WTC11 (cell line): ENCODE data around the gene LINC00632. TPM values are rescaled to one million over a fixed set of nuclear protein-coding genes. Genes with fewer than 3 reads are reported as not detected.

ENCODE experiments used
- ATAC-seq: fragments of 200-7000 bp; cut with Tn5 transposase; 2 replicates; pipeline ENCODE4 v1.10.0; 2021; ENCODE audit warnings: mild to moderate bottlenecking, moderate library complexity
- CTCF ChIA-PET: fragments of 300-600 bp; sonication (Branson Sonifier 250); formaldehyde crosslinking; loops from one replicate; lab custom pipeline; 2021; ENCODE audit warnings: antibody characterized with exemption; lab: Charles Lee
- POLR2A ChIA-PET: fragments of 350-600 bp; sonication (Branson Sonifier 250); formaldehyde crosslinking; loops from one replicate; lab custom pipeline; 2021; ENCODE audit warnings: antibody characterized with exemption; lab: Charles Lee
- DNase-seq: peaks from one replicate; pipeline ENCODE4 v3.0.0; 2021; ENCODE audit warnings: low spot score
- H3K27ac Mint-ChIP-seq: 2 replicates; pipeline ENCODE4 v1.8.0; 2021; ENCODE audit warnings: mixed read lengths
- H3K27me3 Mint-ChIP-seq: 2 replicates; pipeline ENCODE4 v1.8.0; 2021; ENCODE audit warnings: low read depth, mild to moderate bottlenecking, moderate library complexity, mixed read lengths
- H3K36me3 Mint-ChIP-seq: 2 replicates; pipeline ENCODE4 v1.8.0; 2021; ENCODE audit warnings: mixed read lengths
- H3K4me1 Mint-ChIP-seq: 2 replicates; pipeline ENCODE4 v1.8.0; 2022; ENCODE audit warnings: mixed read lengths
- H3K4me3 Mint-ChIP-seq: 2 replicates; pipeline ENCODE4 v1.8.0; 2021; ENCODE audit warnings: mild to moderate bottlenecking, moderate library complexity, mixed read lengths
- H3K9me3 Mint-ChIP-seq: 2 replicates; pipeline ENCODE4 v1.8.0; 2021; ENCODE audit warnings: mixed read lengths
- ATF1 ChIP-seq: sonication (generic); formaldehyde crosslinking; IDR thresholded peaks from 2 replicates; pipeline ENCODE4 v1.8.1; 2023; ENCODE audit warnings: mild to moderate bottlenecking, moderate library complexity, missing genetic modification reagents
- CREB1 ChIP-seq: sonication (generic); formaldehyde crosslinking; IDR thresholded peaks from 2 replicates; pipeline ENCODE4 v1.8.0; 2023; ENCODE audit warnings: mild to moderate bottlenecking, missing genetic modification reagents
- ELF4 ChIP-seq: sonication (generic); formaldehyde crosslinking; IDR thresholded peaks from 2 replicates; pipeline ENCODE4 v1.8.1; 2022; ENCODE audit warnings: low read depth, mild to moderate bottlenecking, moderate library complexity, missing genetic modification reagents
- HMGA2 ChIP-seq: fragments of 250-450 bp; sonication (Bioruptor Pico); IDR thresholded peaks from 2 replicates; pipeline ENCODE4 v1.4.0; 2021; ENCODE audit warnings: mild to moderate bottlenecking, moderate library complexity
- JAZF1 ChIP-seq: fragments of 250-450 bp; sonication (Bioruptor Pico); IDR thresholded peaks from 2 replicates; pipeline ENCODE4 v1.9.0; 2021; ENCODE audit warnings: moderate library complexity, mild to moderate bottlenecking, inconsistent platforms
- NFYB ChIP-seq: sonication (generic); formaldehyde crosslinking; conservative IDR thresholded peaks from 2 replicates; pipeline ENCODE4 v1.8.0; 2022; ENCODE audit warnings: low read depth, missing genetic modification reagents
- NR2C2 ChIP-seq: sonication (generic); formaldehyde crosslinking; IDR thresholded peaks from 2 replicates; pipeline ENCODE4 v1.8.0; 2022; ENCODE audit warnings: mild to moderate bottlenecking, missing genetic modification reagents
- NR3C1 ChIP-seq: sonication (generic); formaldehyde crosslinking; conservative IDR thresholded peaks from 2 replicates; pipeline ENCODE4 v1.8.1; 2023; ENCODE audit warnings: low read depth, mild to moderate bottlenecking, missing genetic modification reagents
- TCF7 ChIP-seq: sonication (generic); formaldehyde crosslinking; IDR thresholded peaks from 2 replicates; pipeline ENCODE4 v1.8.0; 2022; ENCODE audit warnings: mild to moderate bottlenecking, low read depth, missing genetic modification reagents, moderate library complexity
- TEAD4 ChIP-seq: sonication (generic); formaldehyde crosslinking; IDR thresholded peaks from 2 replicates; pipeline ENCODE4 v1.8.0; 2022; ENCODE audit warnings: mild to moderate bottlenecking, missing genetic modification reagents
- ZNF121 ChIP-seq: sonication (generic); formaldehyde crosslinking; IDR thresholded peaks from 2 replicates; pipeline ENCODE4 v1.8.0; 2023; ENCODE audit warnings: missing genetic modification reagents
- ZNF138 ChIP-seq: sonication (generic); formaldehyde crosslinking; conservative IDR thresholded peaks from 2 replicates; pipeline ENCODE4 v1.8.1; 2022; ENCODE audit warnings: mild to moderate bottlenecking, moderate library complexity, missing genetic modification reagents
- ZNF263 ChIP-seq: sonication (generic); formaldehyde crosslinking; IDR thresholded peaks from 2 replicates; pipeline ENCODE4 v1.8.1; 2022; ENCODE audit warnings: low read depth, mild to moderate bottlenecking, moderate library complexity, missing genetic modification reagents
- ZNF396 ChIP-seq: fragments of 250-450 bp; sonication (Bioruptor Pico); IDR thresholded peaks from 2 replicates; pipeline ENCODE4 v1.8.0; 2021; ENCODE audit warnings: mild to moderate bottlenecking, moderate library complexity, borderline replicate concordance
- ZNF416 ChIP-seq: fragments of 250-450 bp; sonication (Bioruptor Pico); IDR thresholded peaks from 2 replicates; pipeline ENCODE4 v1.9.0; 2021; ENCODE audit warnings: mild to moderate bottlenecking, inconsistent platforms
- ZNF423 ChIP-seq: fragments of 250-450 bp; sonication (Bioruptor Pico); IDR thresholded peaks from 2 replicates; pipeline ENCODE4 v2.1.2; 2022; ENCODE audit warnings: mild to moderate bottlenecking, moderate library complexity
- total RNA-seq: library from RNA; stranded (reverse); gene quantifications from 3 replicates; pipeline ENCODE4 v1.2.3, GENCODE V29; 2021
- TF ChIP-seq, protein P1 (sequence below): fragments of 250-450 bp; sonication (Bioruptor Pico); IDR thresholded peaks from 2 replicates; pipeline ENCODE4 v1.8.0; 2021; ENCODE audit warnings: mild to moderate bottlenecking
- TF ChIP-seq, protein P2 (sequence below): fragments of 250-450 bp; sonication (Bioruptor Pico); IDR thresholded peaks from 2 replicates; pipeline ENCODE4 v1.9.0; 2021; ENCODE audit warnings: moderate library complexity, mild to moderate bottlenecking, inconsistent platforms, borderline replicate concordance
- TF ChIP-seq, protein P3 (sequence below): sonication (generic); formaldehyde crosslinking; conservative IDR thresholded peaks from 2 replicates; pipeline ENCODE4 v1.8.1; 2023; ENCODE audit warnings: mild to moderate bottlenecking, low read depth, missing genetic modification reagents, moderate library complexity
- TF ChIP-seq, protein P4 (sequence below): sonication (generic); formaldehyde crosslinking; IDR thresholded peaks from 2 replicates; pipeline ENCODE4 v1.8.0; 2023; ENCODE audit warnings: missing genetic modification reagents
- TF ChIP-seq, protein P5 (sequence below): sonication (generic); formaldehyde crosslinking; IDR thresholded peaks from 2 replicates; pipeline ENCODE4 v1.8.1; 2023; ENCODE audit warnings: mild to moderate bottlenecking, moderate library complexity, missing genetic modification reagents
- TF ChIP-seq, protein P6 (sequence below): sonication (generic); formaldehyde crosslinking; IDR thresholded peaks from 2 replicates; pipeline ENCODE4 v1.8.1; 2023; ENCODE audit warnings: mild to moderate bottlenecking, missing genetic modification reagents, moderate library complexity
- TF ChIP-seq, protein P7 (sequence below): sonication (generic); formaldehyde crosslinking; IDR thresholded peaks from 2 replicates; pipeline ENCODE4 v1.8.1; 2023; ENCODE audit warnings: mild to moderate bottlenecking, missing genetic modification reagents

Gene LINC00632
- total RNA-seq, 1 experiment from 2014 or later, result 29.7 TPM

DNA sequence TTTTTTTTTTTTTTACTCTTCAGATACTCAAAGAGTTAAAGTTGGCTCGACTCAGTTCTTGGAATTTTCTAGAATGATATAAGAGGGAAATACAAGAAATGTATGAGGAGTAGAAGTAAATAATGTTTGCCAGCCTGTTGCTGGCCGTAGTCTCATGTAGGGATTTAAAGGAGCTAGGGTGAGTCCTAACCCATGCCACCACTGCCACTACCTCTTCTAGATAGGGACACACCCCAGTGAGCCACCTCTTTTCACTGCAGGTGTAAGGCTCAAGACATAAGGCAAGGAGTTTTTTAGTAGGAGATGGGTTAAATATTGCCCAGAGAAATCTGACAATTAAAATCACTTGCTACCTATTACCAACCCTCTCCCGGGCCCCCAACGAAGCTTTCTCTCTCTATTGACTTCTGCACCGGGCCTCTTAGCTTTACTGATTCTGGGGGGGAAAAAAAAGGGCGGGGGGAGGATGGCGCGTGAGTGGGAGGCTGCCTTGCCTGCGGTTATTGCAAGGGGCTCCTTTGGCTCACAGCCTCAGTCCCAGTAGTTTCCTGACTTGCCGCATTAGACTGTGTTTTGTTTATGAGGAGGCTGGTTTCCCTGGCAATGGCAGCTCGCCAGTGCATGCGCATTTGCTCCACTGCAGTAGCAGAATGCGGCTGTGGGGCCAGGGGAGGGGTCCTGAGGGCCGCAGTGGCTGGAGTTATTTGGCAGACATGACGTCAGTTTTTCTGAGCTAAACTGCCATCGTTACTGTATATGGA, 3.0 kb downstream of the LINC00632 start:
- TF ChIP-seq, protein P1, sequence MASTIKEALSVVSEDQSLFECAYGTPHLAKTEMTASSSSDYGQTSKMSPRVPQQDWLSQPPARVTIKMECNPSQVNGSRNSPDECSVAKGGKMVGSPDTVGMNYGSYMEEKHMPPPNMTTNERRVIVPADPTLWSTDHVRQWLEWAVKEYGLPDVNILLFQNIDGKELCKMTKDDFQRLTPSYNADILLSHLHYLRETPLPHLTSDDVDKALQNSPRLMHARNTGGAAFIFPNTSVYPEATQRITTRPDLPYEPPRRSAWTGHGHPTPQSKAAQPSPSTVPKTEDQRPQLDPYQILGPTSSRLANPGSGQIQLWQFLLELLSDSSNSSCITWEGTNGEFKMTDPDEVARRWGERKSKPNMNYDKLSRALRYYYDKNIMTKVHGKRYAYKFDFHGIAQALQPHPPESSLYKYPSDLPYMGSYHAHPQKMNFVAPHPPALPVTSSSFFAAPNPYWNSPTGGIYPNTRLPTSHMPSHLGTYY (CRISPR knock-in tag), result no peak
- TF ChIP-seq ZNF263 (CRISPR knock-in tag) (no peak), TCF7 (no peak), ZNF423 (no peak), NFYB (CRISPR knock-in tag) (no peak), JAZF1 (no peak), NR3C1 (CRISPR knock-in tag) (no peak), ZNF396 (no peak), ZNF121 (CRISPR knock-in tag) (no peak), CREB1 (no peak), ATF1 (CRISPR knock-in tag) (no peak), ZNF416 (no peak), ELF4 (CRISPR knock-in tag) (no peak)
- TF ChIP-seq, protein P2, sequence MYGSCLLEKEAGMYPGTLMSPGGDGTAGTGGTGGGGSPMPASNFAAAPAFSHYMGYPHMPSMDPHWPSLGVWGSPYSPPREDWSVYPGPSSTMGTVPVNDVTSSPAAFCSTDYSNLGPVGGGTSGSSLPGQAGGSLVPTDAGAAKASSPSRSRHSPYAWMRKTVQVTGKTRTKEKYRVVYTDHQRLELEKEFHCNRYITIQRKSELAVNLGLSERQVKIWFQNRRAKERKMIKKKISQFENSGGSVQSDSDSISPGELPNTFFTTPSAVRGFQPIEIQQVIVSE (CRISPR knock-in tag), result no peak
- TF ChIP-seq, protein P3, sequence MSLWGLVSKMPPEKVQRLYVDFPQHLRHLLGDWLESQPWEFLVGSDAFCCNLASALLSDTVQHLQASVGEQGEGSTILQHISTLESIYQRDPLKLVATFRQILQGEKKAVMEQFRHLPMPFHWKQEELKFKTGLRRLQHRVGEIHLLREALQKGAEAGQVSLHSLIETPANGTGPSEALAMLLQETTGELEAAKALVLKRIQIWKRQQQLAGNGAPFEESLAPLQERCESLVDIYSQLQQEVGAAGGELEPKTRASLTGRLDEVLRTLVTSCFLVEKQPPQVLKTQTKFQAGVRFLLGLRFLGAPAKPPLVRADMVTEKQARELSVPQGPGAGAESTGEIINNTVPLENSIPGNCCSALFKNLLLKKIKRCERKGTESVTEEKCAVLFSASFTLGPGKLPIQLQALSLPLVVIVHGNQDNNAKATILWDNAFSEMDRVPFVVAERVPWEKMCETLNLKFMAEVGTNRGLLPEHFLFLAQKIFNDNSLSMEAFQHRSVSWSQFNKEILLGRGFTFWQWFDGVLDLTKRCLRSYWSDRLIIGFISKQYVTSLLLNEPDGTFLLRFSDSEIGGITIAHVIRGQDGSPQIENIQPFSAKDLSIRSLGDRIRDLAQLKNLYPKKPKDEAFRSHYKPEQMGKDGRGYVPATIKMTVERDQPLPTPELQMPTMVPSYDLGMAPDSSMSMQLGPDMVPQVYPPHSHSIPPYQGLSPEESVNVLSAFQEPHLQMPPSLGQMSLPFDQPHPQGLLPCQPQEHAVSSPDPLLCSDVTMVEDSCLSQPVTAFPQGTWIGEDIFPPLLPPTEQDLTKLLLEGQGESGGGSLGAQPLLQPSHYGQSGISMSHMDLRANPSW (CRISPR knock-in tag), result no peak
- TF ChIP-seq, protein P4, sequence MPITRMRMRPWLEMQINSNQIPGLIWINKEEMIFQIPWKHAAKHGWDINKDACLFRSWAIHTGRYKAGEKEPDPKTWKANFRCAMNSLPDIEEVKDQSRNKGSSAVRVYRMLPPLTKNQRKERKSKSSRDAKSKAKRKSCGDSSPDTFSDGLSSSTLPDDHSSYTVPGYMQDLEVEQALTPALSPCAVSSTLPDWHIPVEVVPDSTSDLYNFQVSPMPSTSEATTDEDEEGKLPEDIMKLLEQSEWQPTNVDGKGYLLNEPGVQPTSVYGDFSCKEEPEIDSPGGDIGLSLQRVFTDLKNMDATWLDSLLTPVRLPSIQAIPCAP, result no peak
- Mint-ChIP-seq H3K36me3 (no peaks in the 10 kb centered on the region), H3K27ac (peak overlapping the region; percentile 53; the same call in 1 of the 2 replicates), H3K4me1 (peaks cover 27% of the 10 kb centered on the region), H3K9me3 (no peaks in the 10 kb centered on the region), H3K4me3 (peak overlapping the region; percentile 37), H3K27me3 (peaks cover 11% of the 10 kb centered on the region)
- DNase-seq (peak; percentile 60), ATAC-seq (peak; percentile 88)
- ChIA-PET CTCF (interaction anchor here (0.9 to 1.1 kb wide), 2 partner anchors 140 to 186 kb away, joined by 4 to 6 read pairs; no protein-coding TSS in a partner anchor), POLR2A (no interaction called here)

DNA sequence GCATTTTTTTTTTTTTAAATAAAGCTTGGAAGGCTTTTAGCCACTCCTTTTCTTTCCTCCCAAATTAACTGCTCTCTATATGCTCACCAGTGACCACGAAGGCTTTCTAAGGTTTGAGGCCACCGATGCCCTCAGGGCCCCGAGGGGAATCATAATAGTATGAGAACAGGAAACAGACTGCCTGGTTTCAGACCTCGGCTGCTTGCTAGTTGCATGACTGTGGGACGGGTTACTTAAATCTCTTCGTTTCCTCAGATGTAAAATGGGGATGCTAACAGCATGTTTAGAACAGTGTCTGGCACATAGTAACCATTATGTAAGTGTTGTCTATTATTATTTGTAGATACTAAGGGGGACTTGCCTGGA, 3.6 kb downstream of the LINC00632 start:
- Mint-ChIP-seq H3K27ac (no peak overlapping the region), H3K4me1 (peaks cover 26% of the 10 kb centered on the region), H3K4me3 (peak overlapping the region; percentile 37; the same call in 1 of the 2 replicates)
- TF ChIP-seq NR2C2 (CRISPR knock-in tag), result no peak
- TF ChIP-seq TEAD4 (CRISPR knock-in tag), result no peak
- TF ChIP-seq ZNF138 (CRISPR knock-in tag), result no peak
- TF ChIP-seq, protein P5, sequence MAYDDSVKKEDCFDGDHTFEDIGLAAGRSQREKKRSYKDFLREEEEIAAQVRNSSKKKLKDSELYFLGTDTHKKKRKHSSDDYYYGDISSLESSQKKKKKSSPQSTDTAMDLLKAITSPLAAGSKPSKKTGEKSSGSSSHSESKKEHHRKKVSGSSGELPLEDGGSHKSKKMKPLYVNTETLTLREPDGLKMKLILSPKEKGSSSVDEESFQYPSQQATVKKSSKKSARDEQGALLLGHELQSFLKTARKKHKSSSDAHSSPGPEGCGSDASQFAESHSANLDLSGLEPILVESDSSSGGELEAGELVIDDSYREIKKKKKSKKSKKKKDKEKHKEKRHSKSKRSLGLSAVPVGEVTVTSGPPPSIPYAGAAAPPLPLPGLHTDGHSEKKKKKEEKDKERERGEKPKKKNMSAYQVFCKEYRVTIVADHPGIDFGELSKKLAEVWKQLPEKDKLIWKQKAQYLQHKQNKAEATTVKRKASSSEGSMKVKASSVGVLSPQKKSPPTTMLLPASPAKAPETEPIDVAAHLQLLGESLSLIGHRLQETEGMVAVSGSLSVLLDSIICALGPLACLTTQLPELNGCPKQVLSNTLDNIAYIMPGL, result no peak
- TF ChIP-seq NFYB (CRISPR knock-in tag), result no peak
- TF ChIP-seq ZNF396, result no peak
- TF ChIP-seq HMGA2 (CRISPR knock-in tag), result no peak
- TF ChIP-seq, protein P6, sequence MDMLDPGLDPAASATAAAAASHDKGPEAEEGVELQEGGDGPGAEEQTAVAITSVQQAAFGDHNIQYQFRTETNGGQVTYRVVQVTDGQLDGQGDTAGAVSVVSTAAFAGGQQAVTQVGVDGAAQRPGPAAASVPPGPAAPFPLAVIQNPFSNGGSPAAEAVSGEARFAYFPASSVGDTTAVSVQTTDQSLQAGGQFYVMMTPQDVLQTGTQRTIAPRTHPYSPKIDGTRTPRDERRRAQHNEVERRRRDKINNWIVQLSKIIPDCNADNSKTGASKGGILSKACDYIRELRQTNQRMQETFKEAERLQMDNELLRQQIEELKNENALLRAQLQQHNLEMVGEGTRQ, result no peak
- TF ChIP-seq, protein P1 (CRISPR knock-in tag), result no peak
- TF ChIP-seq, protein P7, sequence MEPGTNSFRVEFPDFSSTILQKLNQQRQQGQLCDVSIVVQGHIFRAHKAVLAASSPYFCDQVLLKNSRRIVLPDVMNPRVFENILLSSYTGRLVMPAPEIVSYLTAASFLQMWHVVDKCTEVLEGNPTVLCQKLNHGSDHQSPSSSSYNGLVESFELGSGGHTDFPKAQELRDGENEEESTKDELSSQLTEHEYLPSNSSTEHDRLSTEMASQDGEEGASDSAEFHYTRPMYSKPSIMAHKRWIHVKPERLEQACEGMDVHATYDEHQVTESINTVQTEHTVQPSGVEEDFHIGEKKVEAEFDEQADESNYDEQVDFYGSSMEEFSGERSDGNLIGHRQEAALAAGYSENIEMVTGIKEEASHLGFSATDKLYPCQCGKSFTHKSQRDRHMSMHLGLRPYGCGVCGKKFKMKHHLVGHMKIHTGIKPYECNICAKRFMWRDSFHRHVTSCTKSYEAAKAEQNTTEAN, result no peak

More for the DNA sequence above, 3.6 kb downstream of the LINC00632 start:
- CTCF ChIA-PET, result interaction anchor here (0.9 kb wide), 1 partner anchor 187 kb away, joined by 6 read pairs; no protein-coding TSS in a partner anchor
- peaks cover 6% of the 10 kb centered on the region for H3K27me3 Mint-ChIP-seq
- DNase-seq, result no peak
- no peaks in the 10 kb centered on the region for H3K36me3 Mint-ChIP-seq
- POLR2A ChIA-PET, result no interaction called here
- ATAC-seq, result no peak; the same call in 1 of the 2 replicates
- H3K9me3 Mint-ChIP-seq, result no peaks in the 10 kb centered on the region
